ENCODE results near the gene CUX1.

- TF ChIP-seq POLR2A (IDR thresholded peaks at IDR 0.05) (no peak), CTCF (IDR thresholded peaks at IDR 0.05) (no peak)
These were observed 36.3 kb downstream of the CUX1 start for GRCh38 chr7:101853684-101854083.

All from esophagus squamous epithelium (tissue), 4 donors.